ENCODE data around the gene KRTAP4-6.
"Not testable (repeated sequence)": the region's sequence is repeated elsewhere in the genome, so short reads cannot be mapped to it uniquely, and the experiment has no call there.

KRTAP4-6 gene

GRCh38 chr17:41140360-41141131 lies at the start of gene KRTAP4-6:
KRTAP4-6 (minus strand) TSS chr17:41140544; CDS start chr17:41140487, 57 bp downstream.
- Histone ChIP-seq H3K36me3 (replicated peaks; ENCODE audit: low read depth, low read length) (no peaks in the 10 kb centered on the region), H3K27ac (ENCODE audit: low read length) (no peak within 1 kb of the TSS), H3K4me1 (ENCODE audit: low read length) (no peaks in the 10 kb centered on the region), H3K9me3 (ENCODE audit: insufficient read depth, low read length) (no peaks in the 10 kb centered on the region), H2AFZ (ENCODE audit: low read depth, low read length) (no peak within 1 kb of the TSS), H3K9ac (ENCODE audit: low read length) (no peak within 1 kb of the TSS), H3K4me3 (ENCODE audit: low read length) (no peak within 1 kb of the TSS), H3K79me2 (ENCODE audit: low read length) (no peaks in the 10 kb centered on the region), H3K4me2 (ENCODE audit: low read length) (no peak within 1 kb of the TSS), H4K20me1 (ENCODE audit: insufficient read depth, low read length) (no peaks in the 10 kb centered on the region), H3K27me3 (ENCODE audit: low read depth, low read length) (no peaks in the 10 kb centered on the region)
- TF ChIP-seq EZH2phosphoT487 (IDR thresholded peaks at IDR 0.05; ENCODE audit: low read depth) (no peak), CTCF (IDR thresholded peaks at IDR 0.05; ENCODE audit: low read depth, low read length) (no peak)

- not testable (repeated sequence) for H3K79me2 ChIP-seq (ENCODE audit: low read length); H3K4me2 ChIP-seq (ENCODE audit: low read length); H3K9ac ChIP-seq (ENCODE audit: low read length); H4K20me1 ChIP-seq (ENCODE audit: insufficient read depth, low read length); H3K4me3 ChIP-seq (ENCODE audit: low read length); H3K27ac ChIP-seq (ENCODE audit: low read length); H3K36me3 ChIP-seq (replicated peaks; ENCODE audit: low read depth, low read length); H2AFZ ChIP-seq (ENCODE audit: low read depth, low read length); H3K9me3 ChIP-seq (ENCODE audit: insufficient read depth, low read length); H3K4me1 ChIP-seq (ENCODE audit: low read length)
- peaks cover 15% of the 10 kb centered on the region for H3K27me3 ChIP-seq (ENCODE audit: low read depth, low read length)
Observed at GRCh38 chr17:41189837-41190318, 49.5 kb upstream of the KRTAP4-6 start, which contains the start of gene KRTAP9-1. KRTAP9-1 (plus strand) TSS chr17:41189887; CDS start chr17:41189887, 0 bp downstream.

- Histone ChIP-seq H3K79me2 (ENCODE audit: low read length) (no peaks in the 10 kb centered on the region), H3K9ac (ENCODE audit: low read length) (no peak overlapping the region), H3K36me3 (replicated peaks; ENCODE audit: low read depth, low read length) (no peaks in the 10 kb centered on the region), H3K9me3 (ENCODE audit: insufficient read depth, low read length) (no peaks in the 10 kb centered on the region), H2AFZ (ENCODE audit: low read depth, low read length) (no peak overlapping the region), H3K27me3 (ENCODE audit: low read depth, low read length) (peaks cover 15% of the 10 kb centered on the region), H4K20me1 (ENCODE audit: insufficient read depth, low read length) (no peaks in the 10 kb centered on the region), H3K4me2 (ENCODE audit: low read length) (no peak overlapping the region), H3K4me3 (ENCODE audit: low read length) (no peak overlapping the region), H3K27ac (ENCODE audit: low read length) (no peak overlapping the region), H3K4me1 (ENCODE audit: low read length) (no peaks in the 10 kb centered on the region)
- TF ChIP-seq EZH2phosphoT487 (IDR thresholded peaks at IDR 0.05; ENCODE audit: low read depth) (no peak), CTCF (IDR thresholded peaks at IDR 0.05; ENCODE audit: low read depth, low read length) (no peak)
Observed at GRCh38 chr17:41186872-41187271, 46.5 kb upstream of the KRTAP4-6 start.

GRCh38 chr17:41185001-41185400 lies 44.7 kb upstream of the KRTAP4-6 start:
- peaks cover 11% of the 10 kb centered on the region for H3K27me3 ChIP-seq (ENCODE audit: low read depth, low read length)
- TF ChIP-seq EZH2phosphoT487 (IDR thresholded peaks at IDR 0.05; ENCODE audit: low read depth) (no peak), CTCF (IDR thresholded peaks at IDR 0.05; ENCODE audit: low read depth, low read length) (no peak)
- no peaks in the 10 kb centered on the region for H4K20me1 ChIP-seq (ENCODE audit: insufficient read depth, low read length)
- H3K4me2 ChIP-seq (ENCODE audit: low read length): no peak overlapping the region
- no peak overlapping the region for H3K27ac ChIP-seq (ENCODE audit: low read length)
- H3K79me2 ChIP-seq (ENCODE audit: low read length): no peaks in the 10 kb centered on the region
- no peak overlapping the region for H2AFZ ChIP-seq (ENCODE audit: low read depth, low read length)
- no peaks in the 10 kb centered on the region for H3K4me1 ChIP-seq (ENCODE audit: low read length)
- no peaks in the 10 kb centered on the region for H3K36me3 ChIP-seq (replicated peaks; ENCODE audit: low read depth, low read length)
- no peak overlapping the region for H3K4me3 ChIP-seq (ENCODE audit: low read length)
- H3K9me3 ChIP-seq (ENCODE audit: insufficient read depth, low read length): no peaks in the 10 kb centered on the region
- H3K9ac ChIP-seq (ENCODE audit: low read length): no peak overlapping the region
